Measurements from ENCODE around the gene PCED1A. TPM values are rescaled to one million over a fixed set of nuclear protein-coding genes. Genes with fewer than 3 reads are reported as not detected.

Gene PCED1A
- total and polyA plus RNA-seq, 9 of the 15 experiments (the other 6 are each of a cell fraction or from before 2014, with no cell fraction given) = 1.5 to 11.5 (median 5.9) TPM

DNA sequence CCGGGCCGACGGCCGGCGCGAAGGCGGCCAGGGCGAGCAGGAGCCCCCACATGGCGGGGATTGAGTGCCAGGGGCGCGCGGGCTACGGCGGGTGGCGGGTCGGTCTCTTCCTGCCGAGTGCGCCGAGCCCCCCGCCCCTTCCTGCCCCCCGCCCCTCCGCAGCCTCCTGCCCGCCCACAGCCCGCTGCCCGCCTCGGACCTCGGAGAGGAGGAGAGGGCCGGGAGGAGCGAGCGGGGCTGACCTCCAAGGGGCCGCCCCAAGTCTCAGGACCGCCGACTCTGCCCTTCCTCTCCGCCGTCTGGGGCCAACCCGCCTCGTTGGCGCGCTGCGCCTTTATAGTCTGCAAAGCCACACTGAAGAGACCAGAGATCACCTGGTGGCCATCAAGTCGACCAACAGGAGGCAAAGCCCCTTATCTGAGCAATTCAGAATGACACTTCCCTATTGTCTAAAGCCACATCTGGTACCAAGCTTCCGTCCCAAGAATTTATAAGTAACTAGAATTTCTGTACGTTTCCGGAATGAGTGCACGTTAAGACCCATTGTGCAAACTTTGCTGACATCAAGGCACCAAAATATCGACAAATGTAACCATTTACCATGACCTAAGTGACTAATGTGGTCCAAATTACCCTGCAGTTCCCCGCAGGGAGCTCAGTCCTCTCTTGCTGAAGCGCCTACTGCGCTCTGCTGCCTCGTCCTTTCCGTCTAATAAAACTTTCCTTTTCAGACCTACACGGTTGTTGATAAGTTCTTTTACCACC lies 39.8 kb downstream of the PCED1A start, which contains the start of gene CPXM1 (continued):
- TF ChIP-seq TCF3 (CRISPR knock-in tag; IDR thresholded peaks at IDR 0.05) (peak; percentile 94), ZNF184 (CRISPR knock-in tag; IDR thresholded peaks at IDR 0.05) (no peak), KDM4B (IDR thresholded peaks at IDR 0.05; ENCODE audit: borderline replicate concordance in 2 of 2, low read depth in 1 of 2) (no peak), SAFB2 (IDR thresholded peaks at IDR 0.05; ENCODE audit: borderline replicate concordance, low read depth, low read length, severe bottlenecking) (no peak), KAT2B (IDR thresholded peaks at IDR 0.05; ENCODE audit: low read depth, low read length) (no peak), BCOR (IDR thresholded peaks at IDR 0.05) (peak; percentile 73), BRD4 (IDR thresholded peaks at IDR 0.05) (no peak)
- TF ChIP-seq, protein P1, sequence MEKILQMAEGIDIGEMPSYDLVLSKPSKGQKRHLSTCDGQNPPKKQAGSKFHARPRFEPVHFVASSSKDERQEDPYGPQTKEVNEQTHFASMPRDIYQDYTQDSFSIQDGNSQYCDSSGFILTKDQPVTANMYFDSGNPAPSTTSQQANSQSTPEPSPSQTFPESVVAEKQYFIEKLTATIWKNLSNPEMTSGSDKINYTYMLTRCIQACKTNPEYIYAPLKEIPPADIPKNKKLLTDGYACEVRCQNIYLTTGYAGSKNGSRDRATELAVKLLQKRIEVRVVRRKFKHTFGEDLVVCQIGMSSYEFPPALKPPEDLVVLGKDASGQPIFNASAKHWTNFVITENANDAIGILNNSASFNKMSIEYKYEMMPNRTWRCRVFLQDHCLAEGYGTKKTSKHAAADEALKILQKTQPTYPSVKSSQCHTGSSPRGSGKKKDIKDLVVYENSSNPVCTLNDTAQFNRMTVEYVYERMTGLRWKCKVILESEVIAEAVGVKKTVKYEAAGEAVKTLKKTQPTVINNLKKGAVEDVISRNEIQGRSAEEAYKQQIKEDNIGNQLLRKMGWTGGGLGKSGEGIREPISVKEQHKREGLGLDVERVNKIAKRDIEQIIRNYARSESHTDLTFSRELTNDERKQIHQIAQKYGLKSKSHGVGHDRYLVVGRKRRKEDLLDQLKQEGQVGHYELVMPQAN (IDR thresholded peaks at IDR 0.05; ENCODE audit: borderline replicate concordance) = no peak
- TF ChIP-seq, protein P2, sequence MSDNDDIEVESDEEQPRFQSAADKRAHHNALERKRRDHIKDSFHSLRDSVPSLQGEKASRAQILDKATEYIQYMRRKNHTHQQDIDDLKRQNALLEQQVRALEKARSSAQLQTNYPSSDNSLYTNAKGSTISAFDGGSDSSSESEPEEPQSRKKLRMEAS (CRISPR knock-in tag; IDR thresholded peaks at IDR 0.05) = no peak; the same call in 1 of the 2 replicates
- TF ChIP-seq, protein P3, sequence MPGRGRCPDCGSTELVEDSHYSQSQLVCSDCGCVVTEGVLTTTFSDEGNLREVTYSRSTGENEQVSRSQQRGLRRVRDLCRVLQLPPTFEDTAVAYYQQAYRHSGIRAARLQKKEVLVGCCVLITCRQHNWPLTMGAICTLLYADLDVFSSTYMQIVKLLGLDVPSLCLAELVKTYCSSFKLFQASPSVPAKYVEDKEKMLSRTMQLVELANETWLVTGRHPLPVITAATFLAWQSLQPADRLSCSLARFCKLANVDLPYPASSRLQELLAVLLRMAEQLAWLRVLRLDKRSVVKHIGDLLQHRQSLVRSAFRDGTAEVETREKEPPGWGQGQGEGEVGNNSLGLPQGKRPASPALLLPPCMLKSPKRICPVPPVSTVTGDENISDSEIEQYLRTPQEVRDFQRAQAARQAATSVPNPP (IDR thresholded peaks at IDR 0.05; ENCODE audit: borderline replicate concordance, insufficient read depth, insufficient read length) = no peak
- TF ChIP-seq, protein P4, sequence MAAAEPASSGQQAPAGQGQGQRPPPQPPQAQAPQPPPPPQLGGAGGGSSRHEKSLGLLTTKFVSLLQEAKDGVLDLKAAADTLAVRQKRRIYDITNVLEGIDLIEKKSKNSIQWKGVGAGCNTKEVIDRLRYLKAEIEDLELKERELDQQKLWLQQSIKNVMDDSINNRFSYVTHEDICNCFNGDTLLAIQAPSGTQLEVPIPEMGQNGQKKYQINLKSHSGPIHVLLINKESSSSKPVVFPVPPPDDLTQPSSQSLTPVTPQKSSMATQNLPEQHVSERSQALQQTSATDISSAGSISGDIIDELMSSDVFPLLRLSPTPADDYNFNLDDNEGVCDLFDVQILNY (CRISPR knock-in tag; IDR thresholded peaks at IDR 0.05) = no peak
- TF ChIP-seq, protein P5, sequence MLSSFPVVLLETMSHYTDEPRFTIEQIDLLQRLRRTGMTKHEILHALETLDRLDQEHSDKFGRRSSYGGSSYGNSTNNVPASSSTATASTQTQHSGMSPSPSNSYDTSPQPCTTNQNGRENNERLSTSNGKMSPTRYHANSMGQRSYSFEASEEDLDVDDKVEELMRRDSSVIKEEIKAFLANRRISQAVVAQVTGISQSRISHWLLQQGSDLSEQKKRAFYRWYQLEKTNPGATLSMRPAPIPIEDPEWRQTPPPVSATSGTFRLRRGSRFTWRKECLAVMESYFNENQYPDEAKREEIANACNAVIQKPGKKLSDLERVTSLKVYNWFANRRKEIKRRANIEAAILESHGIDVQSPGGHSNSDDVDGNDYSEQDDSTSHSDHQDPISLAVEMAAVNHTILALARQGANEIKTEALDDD (IDR thresholded peaks at IDR 0.05) = 0 out of 2 replicates have a peak, but pooled peaks have one; percentile 35
- TF ChIP-seq, protein P6, sequence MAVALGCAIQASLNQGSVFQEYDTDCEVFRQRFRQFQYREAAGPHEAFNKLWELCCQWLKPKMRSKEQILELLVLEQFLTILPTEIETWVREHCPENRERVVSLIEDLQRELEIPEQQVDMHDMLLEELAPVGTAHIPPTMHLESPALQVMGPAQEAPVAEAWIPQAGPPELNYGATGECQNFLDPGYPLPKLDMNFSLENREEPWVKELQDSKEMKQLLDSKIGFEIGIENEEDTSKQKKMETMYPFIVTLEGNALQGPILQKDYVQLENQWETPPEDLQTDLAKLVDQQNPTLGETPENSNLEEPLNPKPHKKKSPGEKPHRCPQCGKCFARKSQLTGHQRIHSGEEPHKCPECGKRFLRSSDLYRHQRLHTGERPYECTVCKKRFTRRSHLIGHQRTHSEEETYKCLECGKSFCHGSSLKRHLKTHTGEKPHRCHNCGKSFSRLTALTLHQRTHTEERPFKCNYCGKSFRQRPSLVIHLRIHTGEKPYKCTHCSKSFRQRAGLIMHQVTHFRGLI (CRISPR knock-in tag; IDR thresholded peaks at IDR 0.05) = no peak
- TF ChIP-seq, protein P7, sequence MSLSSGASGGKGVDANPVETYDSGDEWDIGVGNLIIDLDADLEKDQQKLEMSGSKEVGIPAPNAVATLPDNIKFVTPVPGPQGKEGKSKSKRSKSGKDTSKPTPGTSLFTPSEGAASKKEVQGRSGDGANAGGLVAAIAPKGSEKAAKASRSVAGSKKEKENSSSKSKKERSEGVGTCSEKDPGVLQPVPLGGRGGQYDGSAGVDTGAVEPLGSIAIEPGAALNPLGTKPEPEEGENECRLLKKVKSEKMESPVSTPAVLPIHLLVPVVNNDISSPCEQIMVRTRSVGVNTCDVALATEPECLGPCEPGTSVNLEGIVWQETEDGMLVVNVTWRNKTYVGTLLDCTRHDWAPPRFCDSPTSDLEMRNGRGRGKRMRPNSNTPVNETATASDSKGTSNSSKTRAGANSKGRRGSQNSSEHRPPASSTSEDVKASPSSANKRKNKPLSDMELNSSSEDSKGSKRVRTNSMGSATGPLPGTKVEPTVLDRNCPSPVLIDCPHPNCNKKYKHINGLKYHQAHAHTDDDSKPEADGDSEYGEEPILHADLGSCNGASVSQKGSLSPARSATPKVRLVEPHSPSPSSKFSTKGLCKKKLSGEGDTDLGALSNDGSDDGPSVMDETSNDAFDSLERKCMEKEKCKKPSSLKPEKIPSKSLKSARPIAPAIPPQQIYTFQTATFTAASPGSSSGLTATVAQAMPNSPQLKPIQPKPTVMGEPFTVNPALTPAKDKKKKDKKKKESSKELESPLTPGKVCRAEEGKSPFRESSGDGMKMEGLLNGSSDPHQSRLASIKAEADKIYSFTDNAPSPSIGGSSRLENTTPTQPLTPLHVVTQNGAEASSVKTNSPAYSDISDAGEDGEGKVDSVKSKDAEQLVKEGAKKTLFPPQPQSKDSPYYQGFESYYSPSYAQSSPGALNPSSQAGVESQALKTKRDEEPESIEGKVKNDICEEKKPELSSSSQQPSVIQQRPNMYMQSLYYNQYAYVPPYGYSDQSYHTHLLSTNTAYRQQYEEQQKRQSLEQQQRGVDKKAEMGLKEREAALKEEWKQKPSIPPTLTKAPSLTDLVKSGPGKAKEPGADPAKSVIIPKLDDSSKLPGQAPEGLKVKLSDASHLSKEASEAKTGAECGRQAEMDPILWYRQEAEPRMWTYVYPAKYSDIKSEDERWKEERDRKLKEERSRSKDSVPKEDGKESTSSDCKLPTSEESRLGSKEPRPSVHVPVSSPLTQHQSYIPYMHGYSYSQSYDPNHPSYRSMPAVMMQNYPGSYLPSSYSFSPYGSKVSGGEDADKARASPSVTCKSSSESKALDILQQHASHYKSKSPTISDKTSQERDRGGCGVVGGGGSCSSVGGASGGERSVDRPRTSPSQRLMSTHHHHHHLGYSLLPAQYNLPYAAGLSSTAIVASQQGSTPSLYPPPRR (CRISPR knock-in tag; IDR thresholded peaks at IDR 0.05; ENCODE audit: borderline replicate concordance) = no peak
